ENCODE data around the gene EMILIN2. TPM values are rescaled to one million over a fixed set of nuclear protein-coding genes. Genes with fewer than 3 reads are reported as not detected.
A peak's percentile ranks its signal among the peaks of the same experiment; 100 is the strongest.

EMILIN2 gene
- total and polyA plus RNA-seq, 2 of the 13 experiments (the other 11 are each of a cell fraction or from before 2014, with no cell fraction given): 7.6 to 8.2 TPM

DNA sequence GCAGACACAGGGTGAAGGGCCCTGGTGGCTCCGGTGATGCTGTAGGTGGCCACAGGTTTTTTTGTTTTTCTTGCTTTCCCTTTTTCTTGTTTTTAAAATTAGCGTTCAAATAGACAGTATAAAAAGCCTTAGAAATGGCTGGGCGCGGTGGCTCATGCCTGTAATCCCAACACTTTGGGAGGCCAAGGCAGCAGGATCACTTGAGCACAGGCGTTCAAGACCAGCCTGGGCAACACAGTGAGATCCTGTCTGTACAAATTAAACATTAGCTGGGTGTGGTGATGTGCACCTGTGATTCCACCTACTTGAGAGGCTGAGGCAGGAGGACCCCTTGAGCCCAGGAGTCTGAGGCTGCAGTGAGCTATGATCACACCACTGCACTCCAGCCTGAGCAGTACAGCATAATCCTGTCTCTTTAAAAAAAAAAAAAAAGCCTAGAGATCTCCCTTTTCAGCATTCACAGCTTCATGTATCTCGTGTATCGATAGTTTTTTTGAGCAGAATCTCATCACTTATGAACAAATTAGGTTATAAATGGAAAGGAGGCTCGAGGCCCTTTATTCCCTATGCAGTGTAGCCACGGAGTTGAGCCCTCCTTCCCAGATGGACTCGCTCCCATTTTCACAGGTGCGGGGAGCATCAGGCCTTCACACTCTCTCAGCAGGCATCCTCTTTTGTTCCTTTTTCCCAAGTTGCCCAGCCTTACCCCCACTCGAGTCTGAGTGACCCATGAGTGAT is 50.8 kb downstream of the EMILIN2 start:
- intact Hi-C loops (cut with micrococcal nuclease; ENCODE audit: unreplicated experiment) (no loop called here), in situ Hi-C loops (cut with HindIII; ENCODE audit: extremely low pct_ligation_motif_present, low pct_unique_long_range_greater_than_20kb) (no loop called here)
- ChIA-PET CTCF (ENCODE audit: low intra/inter-chr PET ratio, low total read pairs) (no interaction called here), POLR2A (no interaction called here)
- ATAC-seq (no peak; the same call in 1 of the 3 replicates), DNase-seq (ENCODE audit: low spot score) (no peak), FAIRE-seq (no peak)
- Histone ChIP-seq H3K4me2 (ENCODE audit: low read depth, low read length) (peak overlapping the region; percentile 58), H3K4me3 (replicated peaks in 1 of 3; ENCODE audit: insufficient read depth in 1 of 3, low read depth in 2 of 3, low read length in 3 of 3) (no peak overlapping the region), H3K36me3 (replicated peaks in 1 of 2; ENCODE audit: control insufficient read depth in 1 of 2, insufficient read depth in 2 of 2, low read length in 2 of 2) (no peaks in the 10 kb centered on the region), H3K4me1 (ENCODE audit: insufficient read depth, low read length) (peaks cover 43% of the 10 kb centered on the region), H4K20me1 (ENCODE audit: insufficient read depth, low read length) (no peaks in the 10 kb centered on the region), H3K9ac (ENCODE audit: insufficient read depth, low read depth, low read length) (no peak overlapping the region), H3K27ac (ENCODE audit: extremely low read length, insufficient read depth, low read length) (no peak overlapping the region), H2AFZ (ENCODE audit: low read length) (no peak overlapping the region), H3K27me3 (ENCODE audit: control insufficient read depth in 1 of 2, insufficient read depth in 2 of 2, low read length in 2 of 2) (peaks cover 2 to 36% of the 10 kb centered on the region in 2 experiments), H3K9me3 (ENCODE audit: low read length) (no peaks in the 10 kb centered on the region), H3K79me2 (ENCODE audit: insufficient read depth, low read length) (no peaks in the 10 kb centered on the region)
- WGBS (ENCODE audit: low lambda C conversion rate): 58% methylated on average over 12 of the region's 12 CpGs
- no TSS peak for BruUV-seq (replicated peaks)
- TF ChIP-seq, protein P1, sequence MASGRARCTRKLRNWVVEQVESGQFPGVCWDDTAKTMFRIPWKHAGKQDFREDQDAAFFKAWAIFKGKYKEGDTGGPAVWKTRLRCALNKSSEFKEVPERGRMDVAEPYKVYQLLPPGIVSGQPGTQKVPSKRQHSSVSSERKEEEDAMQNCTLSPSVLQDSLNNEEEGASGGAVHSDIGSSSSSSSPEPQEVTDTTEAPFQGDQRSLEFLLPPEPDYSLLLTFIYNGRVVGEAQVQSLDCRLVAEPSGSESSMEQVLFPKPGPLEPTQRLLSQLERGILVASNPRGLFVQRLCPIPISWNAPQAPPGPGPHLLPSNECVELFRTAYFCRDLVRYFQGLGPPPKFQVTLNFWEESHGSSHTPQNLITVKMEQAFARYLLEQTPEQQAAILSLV (CRISPR knock-in tag; IDR thresholded peaks at IDR 0.05; ENCODE audit: borderline replicate concordance): no peak
- peak; percentile 34; the same call in 1 of the 2 replicates for TF ChIP-seq ZNF121 (CRISPR knock-in tag; IDR thresholded peaks at IDR 0.05)
- no peak for TF ChIP-seq ZNF709 (CRISPR knock-in tag; IDR thresholded peaks at IDR 0.05)
- TF ChIP-seq, protein P2, sequence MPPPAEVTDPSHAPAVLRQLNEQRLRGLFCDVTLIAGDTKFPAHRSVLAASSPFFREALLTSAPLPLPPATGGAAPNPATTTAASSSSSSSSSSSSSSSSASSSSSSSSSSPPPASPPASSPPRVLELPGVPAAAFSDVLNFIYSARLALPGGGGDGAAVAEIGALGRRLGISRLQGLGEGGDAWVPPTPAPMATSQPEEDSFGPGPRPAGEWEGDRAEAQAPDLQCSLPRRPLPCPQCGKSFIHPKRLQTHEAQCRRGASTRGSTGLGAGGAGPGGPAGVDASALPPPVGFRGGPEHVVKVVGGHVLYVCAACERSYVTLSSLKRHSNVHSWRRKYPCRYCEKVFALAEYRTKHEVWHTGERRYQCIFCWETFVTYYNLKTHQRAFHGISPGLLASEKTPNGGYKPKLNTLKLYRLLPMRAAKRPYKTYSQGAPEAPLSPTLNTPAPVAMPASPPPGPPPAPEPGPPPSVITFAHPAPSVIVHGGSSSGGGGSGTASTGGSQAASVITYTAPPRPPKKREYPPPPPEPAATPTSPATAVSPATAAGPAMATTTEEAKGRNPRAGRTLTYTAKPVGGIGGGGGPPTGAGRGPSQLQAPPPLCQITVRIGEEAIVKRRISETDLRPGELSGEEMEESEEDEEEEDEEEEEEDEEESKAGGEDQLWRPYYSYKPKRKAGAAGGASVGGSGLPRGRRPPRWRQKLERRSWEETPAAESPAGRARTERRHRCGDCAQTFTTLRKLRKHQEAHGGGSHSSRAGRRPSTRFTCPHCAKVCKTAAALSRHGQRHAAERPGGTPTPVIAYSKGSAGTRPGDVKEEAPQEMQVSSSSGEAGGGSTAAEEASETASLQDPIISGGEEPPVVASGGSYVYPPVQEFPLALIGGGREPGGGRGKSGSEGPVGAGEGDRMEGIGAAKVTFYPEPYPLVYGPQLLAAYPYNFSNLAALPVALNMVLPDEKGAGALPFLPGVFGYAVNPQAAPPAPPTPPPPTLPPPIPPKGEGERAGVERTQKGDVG (CRISPR knock-in tag; IDR thresholded peaks at IDR 0.05; ENCODE audit: borderline replicate concordance): no peak
- no peak for TF ChIP-seq SMARCE1 (IDR thresholded peaks at IDR 0.05; ENCODE audit: borderline replicate concordance)
- TF ChIP-seq JUNB (CRISPR knock-in tag; IDR thresholded peaks at IDR 0.05; ENCODE audit: borderline replicate concordance): no peak
- TF ChIP-seq, protein P3, sequence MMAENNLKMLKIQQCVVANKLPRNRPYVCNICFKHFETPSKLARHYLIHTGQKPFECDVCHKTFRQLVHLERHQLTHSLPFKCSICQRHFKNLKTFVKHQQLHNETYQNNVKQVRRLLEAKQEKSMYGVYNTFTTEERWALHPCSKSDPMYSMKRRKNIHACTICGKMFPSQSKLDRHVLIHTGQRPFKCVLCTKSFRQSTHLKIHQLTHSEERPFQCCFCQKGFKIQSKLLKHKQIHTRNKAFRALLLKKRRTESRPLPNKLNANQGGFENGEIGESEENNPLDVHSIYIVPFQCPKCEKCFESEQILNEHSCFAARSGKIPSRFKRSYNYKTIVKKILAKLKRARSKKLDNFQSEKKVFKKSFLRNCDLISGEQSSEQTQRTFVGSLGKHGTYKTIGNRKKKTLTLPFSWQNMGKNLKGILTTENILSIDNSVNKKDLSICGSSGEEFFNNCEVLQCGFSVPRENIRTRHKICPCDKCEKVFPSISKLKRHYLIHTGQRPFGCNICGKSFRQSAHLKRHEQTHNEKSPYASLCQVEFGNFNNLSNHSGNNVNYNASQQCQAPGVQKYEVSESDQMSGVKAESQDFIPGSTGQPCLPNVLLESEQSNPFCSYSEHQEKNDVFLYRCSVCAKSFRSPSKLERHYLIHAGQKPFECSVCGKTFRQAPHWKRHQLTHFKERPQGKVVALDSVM (CRISPR knock-in tag; IDR thresholded peaks at IDR 0.05): 0 out of 2 replicates have a peak, but pooled peaks have one; percentile 34
- TF ChIP-seq ZNF160 (CRISPR knock-in tag; IDR thresholded peaks at IDR 0.05): no peak
- TF ChIP-seq, protein P4, sequence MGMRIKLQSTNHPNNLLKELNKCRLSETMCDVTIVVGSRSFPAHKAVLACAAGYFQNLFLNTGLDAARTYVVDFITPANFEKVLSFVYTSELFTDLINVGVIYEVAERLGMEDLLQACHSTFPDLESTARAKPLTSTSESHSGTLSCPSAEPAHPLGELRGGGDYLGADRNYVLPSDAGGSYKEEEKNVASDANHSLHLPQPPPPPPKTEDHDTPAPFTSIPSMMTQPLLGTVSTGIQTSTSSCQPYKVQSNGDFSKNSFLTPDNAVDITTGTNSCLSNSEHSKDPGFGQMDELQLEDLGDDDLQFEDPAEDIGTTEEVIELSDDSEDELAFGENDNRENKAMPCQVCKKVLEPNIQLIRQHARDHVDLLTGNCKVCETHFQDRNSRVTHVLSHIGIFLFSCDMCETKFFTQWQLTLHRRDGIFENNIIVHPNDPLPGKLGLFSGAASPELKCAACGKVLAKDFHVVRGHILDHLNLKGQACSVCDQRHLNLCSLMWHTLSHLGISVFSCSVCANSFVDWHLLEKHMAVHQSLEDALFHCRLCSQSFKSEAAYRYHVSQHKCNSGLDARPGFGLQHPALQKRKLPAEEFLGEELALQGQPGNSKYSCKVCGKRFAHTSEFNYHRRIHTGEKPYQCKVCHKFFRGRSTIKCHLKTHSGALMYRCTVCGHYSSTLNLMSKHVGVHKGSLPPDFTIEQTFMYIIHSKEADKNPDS (CRISPR knock-in tag; IDR thresholded peaks at IDR 0.05): no peak
- TF ChIP-seq ELF4 (CRISPR knock-in tag; IDR thresholded peaks at IDR 0.05; ENCODE audit: borderline replicate concordance): no peak
- no peak for TF ChIP-seq SOX6 (IDR thresholded peaks at IDR 0.05)
- TF ChIP-seq SOX6 (CRISPR knock-in tag; IDR thresholded peaks at IDR 0.05): no peak
- TF ChIP-seq MZF1 (CRISPR knock-in tag; IDR thresholded peaks at IDR 0.05; ENCODE audit: borderline replicate concordance): no peak
- no peak for TF ChIP-seq ZNF263 (CRISPR knock-in tag; IDR thresholded peaks at IDR 0.05)
- TF ChIP-seq FOSL1 (CRISPR knock-in tag; IDR thresholded peaks at IDR 0.05; ENCODE audit: borderline replicate concordance): no peak
- TF ChIP-seq ZNF775 (CRISPR knock-in tag; IDR thresholded peaks at IDR 0.05; ENCODE audit: borderline replicate concordance): no peak

Data from HepG2 (cell line).